Keratinocyte (primary cell): Measurements from ENCODE around the gene TMEM18. TPM values are rescaled to one million over a fixed set of nuclear protein-coding genes. Genes with fewer than 3 reads are reported as not detected.

Experiments used
- DNase-seq: peaks from one replicate; pipeline ENCODE4 v3.0.0-alpha.2; 2011; ENCODE audit warnings: low read depth, missing footprints, low spot score
- FAIRE-seq: peaks from 2 replicates; lab custom pipeline; 2011; peaks lifted over from hg19 to GRCh38; lab: Jason Lieb, UNC
- H2AFZ ChIP-seq: 2 replicates; pipeline ENCODE4 v1.6.0; 2012; ENCODE audit warnings: low read length, control low read depth, inconsistent platforms; ENCODE audit not compliant: control insufficient read depth
- H3K27ac ChIP-seq: 2 replicates; pipeline ENCODE4 v1.5.1; 2011; ENCODE audit warnings: low read length; ENCODE audit not compliant: control insufficient read depth, insufficient read depth
- H3K27me3 ChIP-seq: 3 replicates; pipeline ENCODE4 v1.6.0; 2011; ENCODE audit warnings: low read length; ENCODE audit not compliant: control insufficient read depth, insufficient read depth; ENCODE audit errors: extremely low read depth
- H3K36me3 ChIP-seq, 2 experiments: 2 replicates in 1 of 2; 3 replicates in 1 of 2; pipeline ENCODE4 v1.5.1; 2011; ENCODE audit warnings: low read length in 2 of 2, mild to moderate bottlenecking in 1 of 2; ENCODE audit not compliant: control insufficient read depth in 2 of 2, insufficient read depth in 2 of 2; ENCODE audit errors: extremely low read depth in 1 of 2
- H3K4me1 ChIP-seq: 3 replicates; pipeline ENCODE4 v1.5.1; 2011; ENCODE audit warnings: low read length; ENCODE audit not compliant: control insufficient read depth, insufficient read depth; ENCODE audit errors: extremely low read depth
- H3K4me2 ChIP-seq: 3 replicates; pipeline ENCODE4 v1.6.0; 2011; ENCODE audit warnings: low read depth, low read length; ENCODE audit not compliant: control insufficient read depth, insufficient read depth; ENCODE audit errors: extremely low read depth
- H3K4me3 ChIP-seq, 3 experiments: fragments of 200-600 bp in 1 of 3; sonication (generic) in 1 of 3; 2 replicates in 2 of 3; 3 replicates in 1 of 3; pipeline ENCODE4 v1.5.1; 2011 to 2016; ENCODE audit warnings: low read length in 3 of 3, mild to moderate bottlenecking in 3 of 3, control low read depth in 2 of 3, inconsistent platforms in 1 of 3, low read depth in 1 of 3, mixed read lengths in 1 of 3, mixed run types in 1 of 3, moderate library complexity in 1 of 3; ENCODE audit not compliant: control insufficient read depth in 2 of 3, insufficient read depth in 2 of 3; ENCODE audit errors: extremely low read depth in 1 of 3
- H3K79me2 ChIP-seq: 2 replicates; pipeline ENCODE4 v1.6.0; 2012; ENCODE audit warnings: low read length; ENCODE audit not compliant: control insufficient read depth, insufficient read depth
- H3K9ac ChIP-seq: 3 replicates; pipeline ENCODE4 v1.6.0; 2011; ENCODE audit warnings: low read length; ENCODE audit not compliant: control insufficient read depth, insufficient read depth; ENCODE audit errors: extremely low read depth
- H3K9me1 ChIP-seq: 3 replicates; pipeline ENCODE4 v1.6.0; 2011; ENCODE audit warnings: low read length; ENCODE audit not compliant: control insufficient read depth, insufficient read depth; ENCODE audit errors: extremely low read depth
- H3K9me3 ChIP-seq: 2 replicates; pipeline ENCODE4 v1.5.1; 2012; ENCODE audit warnings: low read depth, low read length; ENCODE audit not compliant: control insufficient read depth
- H4K20me1 ChIP-seq: 3 replicates; pipeline ENCODE4 v1.6.0; 2011; ENCODE audit warnings: low read length; ENCODE audit not compliant: control insufficient read depth, insufficient read depth; ENCODE audit errors: extremely low read depth
- EZH2 ChIP-seq: IDR thresholded peaks from one replicate; pipeline ENCODE4 v1.6.1; 2012; ENCODE audit warnings: inconsistent platforms, mild to moderate bottlenecking, low read length, moderate library complexity
- dilution Hi-C: fragments of 300-500 bp; cut with MboI; formaldehyde crosslinking; loops from one replicate; pipeline ENCODE4 v1.7.0; 2020; ENCODE audit warnings: low sequenced_read_pairs; ENCODE audit not compliant: extremely low pct_ligation_motif_present
- polyA plus RNA-seq, 5 experiments: library from polyadenylated mRNA; depleted of rRNA in 3 of 5; stranded (reverse) in 3 of 5; stranded (forward) in 1 of 5; unstranded in 1 of 5; fragments of >200 nt; gene quantifications; 1 replicate in 1 of 5; 2 replicates in 3 of 5; 3 replicates in 1 of 5; pipeline versions ENCODE4 v1.2.1 to v1.2.3, GENCODE V29; 2011 to 2012; ENCODE audit warnings: missing spikeins in 2 of 5, low read depth in 1 of 5, low replicate concordance in 1 of 5
- TF ChIP-seq, protein P1 (sequence below), 3 experiments: IDR thresholded peaks in 1 of 3; conservative IDR thresholded peaks in 1 of 3; optimal IDR thresholded peaks in 1 of 3; 2 replicates in 2 of 3; 3 replicates in 1 of 3; pipeline versions ENCODE3 to v1.5.1; 2011; ENCODE audit warnings: low read length in 3 of 3, mild to moderate bottlenecking in 3 of 3, moderate library complexity in 2 of 3, control low read depth in 1 of 3, inconsistent platforms in 1 of 3; ENCODE audit not compliant: insufficient read depth in 2 of 3; ENCODE audit errors: extremely low read depth in 1 of 3

The TMEM18 gene
- polyA plus RNA-seq, 1 donor (not counting 4 experiments of a cell fraction or from before 2014, with no cell fraction given), result 27.7 TPM

DNA sequence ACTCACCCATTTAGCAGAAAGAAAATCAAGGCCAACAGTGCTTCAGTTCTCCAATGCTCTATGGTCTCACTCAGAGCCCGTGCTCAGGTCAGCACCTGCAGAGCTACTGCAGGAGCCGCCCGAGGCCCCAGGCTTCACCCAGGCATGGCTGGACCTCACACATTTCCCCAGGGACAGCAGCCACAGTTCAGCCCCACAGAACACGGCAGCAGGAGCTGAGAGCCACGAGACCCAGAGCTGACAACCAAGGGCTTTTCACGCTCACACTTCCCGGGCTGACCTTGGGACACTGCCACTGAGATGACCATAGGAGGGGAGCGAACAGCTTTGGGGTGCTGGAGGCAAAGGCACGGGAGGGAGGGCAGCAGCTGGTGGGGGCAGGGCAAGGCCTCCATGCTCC is 4.2 kb downstream of the TMEM18 start:
- H2AFZ ChIP-seq, result no peak overlapping the region
- H3K4me1 ChIP-seq, result peaks cover 16% of the 10 kb centered on the region
- no peaks in the 10 kb centered on the region for H3K27me3 ChIP-seq
- peaks cover 14 to 17% of the 10 kb centered on the region in 2 experiments for H3K36me3 ChIP-seq
- H3K9me3 ChIP-seq, result no peaks in the 10 kb centered on the region
- DNase-seq (no peak), FAIRE-seq (no peak)
- no peak overlapping the region for H3K27ac ChIP-seq
- peaks cover 20% of the 10 kb centered on the region for H3K79me2 ChIP-seq
- dilution Hi-C loops, result no loop called here
- H3K9ac ChIP-seq, result no peak overlapping the region
- TF ChIP-seq, protein P1, sequence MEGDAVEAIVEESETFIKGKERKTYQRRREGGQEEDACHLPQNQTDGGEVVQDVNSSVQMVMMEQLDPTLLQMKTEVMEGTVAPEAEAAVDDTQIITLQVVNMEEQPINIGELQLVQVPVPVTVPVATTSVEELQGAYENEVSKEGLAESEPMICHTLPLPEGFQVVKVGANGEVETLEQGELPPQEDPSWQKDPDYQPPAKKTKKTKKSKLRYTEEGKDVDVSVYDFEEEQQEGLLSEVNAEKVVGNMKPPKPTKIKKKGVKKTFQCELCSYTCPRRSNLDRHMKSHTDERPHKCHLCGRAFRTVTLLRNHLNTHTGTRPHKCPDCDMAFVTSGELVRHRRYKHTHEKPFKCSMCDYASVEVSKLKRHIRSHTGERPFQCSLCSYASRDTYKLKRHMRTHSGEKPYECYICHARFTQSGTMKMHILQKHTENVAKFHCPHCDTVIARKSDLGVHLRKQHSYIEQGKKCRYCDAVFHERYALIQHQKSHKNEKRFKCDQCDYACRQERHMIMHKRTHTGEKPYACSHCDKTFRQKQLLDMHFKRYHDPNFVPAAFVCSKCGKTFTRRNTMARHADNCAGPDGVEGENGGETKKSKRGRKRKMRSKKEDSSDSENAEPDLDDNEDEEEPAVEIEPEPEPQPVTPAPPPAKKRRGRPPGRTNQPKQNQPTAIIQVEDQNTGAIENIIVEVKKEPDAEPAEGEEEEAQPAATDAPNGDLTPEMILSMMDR (optimal IDR thresholded peaks at IDR 0.05 in 1 of 3, IDR thresholded peaks at IDR 0.05 in 1 of 3, conservative IDR thresholded peaks at IDR 0.05 in 1 of 3; ENCODE audit: extremely low read depth in 1 of 3, insufficient read depth in 2 of 3, low read length in 3 of 3), result no peak
- TF ChIP-seq EZH2, result no peak
- H3K9me1 ChIP-seq, result no peaks in the 10 kb centered on the region
- peaks cover 3% of the 10 kb centered on the region for H4K20me1 ChIP-seq
- no peak overlapping the region for H3K4me2 ChIP-seq
- H3K4me3 ChIP-seq, result no peak overlapping the region

DNA sequence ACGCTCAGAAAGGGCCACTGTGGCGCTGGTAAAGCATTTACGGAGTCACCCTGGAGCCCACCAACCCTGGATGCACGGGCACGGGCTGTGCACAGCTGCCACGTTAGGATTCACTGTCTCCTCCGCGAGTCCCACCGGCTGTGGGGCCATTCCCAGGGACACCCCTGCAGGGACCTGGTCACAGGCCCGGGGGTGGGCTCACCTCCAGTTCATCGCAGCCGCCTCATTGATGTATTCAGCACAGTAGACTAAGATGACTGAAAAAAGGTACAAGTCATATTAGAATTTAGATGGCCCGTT is 4.7 kb downstream of the TMEM18 start:
- Histone ChIP-seq H3K27ac (no peak overlapping the region), H3K4me1 (peaks cover 16% of the 10 kb centered on the region), H2AFZ (no peak overlapping the region), H3K9ac (no peak overlapping the region), H3K4me2 (no peak overlapping the region), H3K9me1 (no peaks in the 10 kb centered on the region), H3K9me3 (no peaks in the 10 kb centered on the region), H4K20me1 (peaks cover 3% of the 10 kb centered on the region), H3K27me3 (no peaks in the 10 kb centered on the region), H3K36me3 (peaks cover 14 to 17% of the 10 kb centered on the region in 2 experiments), H3K79me2 (peaks cover 20% of the 10 kb centered on the region), H3K4me3 (no peak overlapping the region)
- DNase-seq (no peak), FAIRE-seq (no peak)
- TF ChIP-seq EZH2, result no peak
- TF ChIP-seq, protein P1 (optimal IDR thresholded peaks at IDR 0.05 in 1 of 3, IDR thresholded peaks at IDR 0.05 in 1 of 3, conservative IDR thresholded peaks at IDR 0.05 in 1 of 3; ENCODE audit: extremely low read depth in 1 of 3, insufficient read depth in 2 of 3, low read length in 3 of 3), result no peak
- dilution Hi-C loops, result no loop called here
